Activated CD4-positive, alpha-beta T cell treated with anti-CD3 and anti-CD28 coated beads, Interleukin-2, amount 50 U/mL, for 24 hours (primary cell): Measurements from ENCODE around the gene ARHGEF40.
"Not testable (repeated sequence)": the region's sequence is repeated elsewhere in the genome, so short reads cannot be mapped to it uniquely, and the experiment has no call there.

ENCODE experiments used
- DNase-seq, 2 donors: peaks; one replicate each; pipeline ENCODE4 v3.0.0-alpha.2; 2020; ENCODE audit warnings: low read depth in 1 of 2, low spot score in 1 of 2

The ARHGEF40 gene

GRCh38 chr14:21039585-21040369 lies 30.3 kb upstream of the ARHGEF40 start:
- DNase-seq, result no peak

GRCh38 chr14:21040370-21040925 lies 29.7 kb upstream of the ARHGEF40 start:
- DNase-seq, result no peak

GRCh38 chr14:21040941-21041340 lies 29.2 kb upstream of the ARHGEF40 start:
- DNase-seq, result not testable (repeated sequence)

DNA sequence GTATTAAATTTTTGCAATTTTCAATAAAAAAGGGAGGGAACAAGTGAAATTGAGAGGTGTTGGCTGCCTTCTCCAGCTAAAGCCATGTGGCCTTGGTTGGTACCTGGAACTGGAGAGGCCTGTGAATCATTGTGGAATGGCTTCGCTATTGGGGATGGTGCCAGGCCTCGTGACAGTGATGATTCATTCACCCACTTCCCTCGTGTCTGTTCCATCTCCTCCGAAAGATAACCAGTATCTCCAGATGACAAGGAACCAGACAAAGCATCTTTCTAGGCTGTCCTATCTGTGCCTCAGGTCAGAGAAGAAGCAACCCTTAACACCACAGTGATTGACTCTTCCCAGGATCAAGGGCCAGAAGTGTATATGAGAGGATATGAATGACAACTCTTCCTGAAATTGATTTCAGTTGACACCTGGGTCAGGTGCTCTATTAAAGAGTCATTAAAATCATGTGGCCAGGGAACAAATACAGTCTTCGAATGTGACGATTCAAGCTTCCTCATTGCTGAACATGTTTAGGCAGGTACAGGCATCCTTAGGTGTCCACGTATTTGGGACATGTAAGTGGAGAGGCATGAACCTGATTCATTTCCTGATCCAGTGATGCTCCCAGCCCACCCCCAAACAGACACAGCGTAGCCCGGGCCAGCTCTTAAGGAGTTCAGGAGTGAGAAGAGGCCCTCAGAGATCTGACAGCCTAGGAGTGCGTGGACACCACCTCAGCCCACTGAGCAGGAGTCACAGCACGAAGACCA lies 28.2 kb upstream of the ARHGEF40 start, which contains the start of gene RNASE7:
Gene RNASE7 (plus strand): TSS at position 687 of the 758 bp plus-strand sequence. CDS start 631 bp downstream, outside the sequence.
- no peak for DNase-seq

GRCh38 chr14:21042918-21043317 lies 27.2 kb upstream of the ARHGEF40 start:
- no peak for DNase-seq

GRCh38 chr14:21043387-21043973 lies 26.6 kb upstream of the ARHGEF40 start:
- DNase-seq, result no peak

GRCh38 chr14:21043974-21044618 lies 26.0 kb upstream of the ARHGEF40 start:
- DNase-seq, result no peak

DNA sequence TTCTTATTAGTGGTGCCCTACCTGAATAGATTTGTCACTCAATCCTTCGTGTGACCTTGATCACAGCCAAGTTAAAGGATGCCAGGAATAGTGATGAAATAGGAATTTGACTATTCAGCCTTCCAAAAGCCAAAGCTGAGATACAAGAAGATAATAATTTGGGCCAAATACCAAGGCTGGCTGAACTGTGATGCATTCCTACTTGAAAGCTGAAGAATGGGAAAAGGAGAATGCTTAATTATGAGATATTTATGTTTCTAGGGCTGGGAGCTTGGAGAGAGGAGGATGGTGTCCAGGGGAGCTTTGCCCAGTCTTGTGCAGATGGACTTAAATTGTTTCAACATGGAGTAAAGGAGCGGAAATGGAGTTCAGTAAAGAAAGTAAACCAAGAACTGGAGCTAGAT lies 22.7 kb upstream of the ARHGEF40 start:
- no peak for DNase-seq

DNA sequence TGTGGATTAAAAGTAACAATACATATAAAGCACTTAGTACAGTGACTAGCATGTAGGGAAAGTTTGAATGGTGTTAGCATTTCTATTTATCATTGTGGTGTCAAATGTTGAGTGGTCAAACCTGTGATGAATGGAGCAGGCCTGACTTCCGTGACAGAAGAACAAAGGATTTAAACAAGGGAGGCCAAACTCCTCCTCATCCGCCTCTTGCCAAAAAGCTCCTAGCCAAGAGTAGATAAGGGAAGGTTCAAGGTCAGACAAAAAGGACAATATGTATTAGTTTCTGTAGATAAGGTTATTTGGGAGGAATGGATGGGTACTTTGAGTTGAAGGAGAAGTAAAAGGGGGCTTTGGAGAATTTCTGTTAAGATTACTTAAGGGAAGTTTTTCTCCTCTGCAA lies 21.5 kb upstream of the ARHGEF40 start:
- DNase-seq, result no peak

DNA sequence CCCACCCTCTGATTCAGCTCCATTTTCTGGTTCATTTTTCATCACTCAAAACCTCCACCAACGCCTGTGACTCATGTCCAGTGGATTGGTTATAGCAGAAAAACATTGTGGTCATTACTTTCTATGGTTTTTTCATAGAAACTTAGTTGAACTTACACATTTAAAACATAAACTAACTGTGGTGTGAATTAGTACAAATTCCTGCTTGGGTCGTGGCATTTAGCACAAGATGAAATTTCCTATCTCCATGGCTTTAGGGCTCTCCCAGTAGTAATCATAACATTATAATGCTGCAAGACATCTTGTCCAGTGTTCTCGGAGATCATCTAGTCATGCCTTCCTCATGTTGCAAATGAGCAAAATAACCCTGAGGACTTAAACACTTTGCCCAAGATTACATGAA lies 20.8 kb upstream of the ARHGEF40 start:
- no peak for DNase-seq

- no peak for DNase-seq
Observed at GRCh38 chr14:21050597-21050996, 19.5 kb upstream of the ARHGEF40 start.

- DNase-seq, result no peak
Observed at GRCh38 chr14:21053184-21054122, 16.7 kb upstream of the ARHGEF40 start.

DNA sequence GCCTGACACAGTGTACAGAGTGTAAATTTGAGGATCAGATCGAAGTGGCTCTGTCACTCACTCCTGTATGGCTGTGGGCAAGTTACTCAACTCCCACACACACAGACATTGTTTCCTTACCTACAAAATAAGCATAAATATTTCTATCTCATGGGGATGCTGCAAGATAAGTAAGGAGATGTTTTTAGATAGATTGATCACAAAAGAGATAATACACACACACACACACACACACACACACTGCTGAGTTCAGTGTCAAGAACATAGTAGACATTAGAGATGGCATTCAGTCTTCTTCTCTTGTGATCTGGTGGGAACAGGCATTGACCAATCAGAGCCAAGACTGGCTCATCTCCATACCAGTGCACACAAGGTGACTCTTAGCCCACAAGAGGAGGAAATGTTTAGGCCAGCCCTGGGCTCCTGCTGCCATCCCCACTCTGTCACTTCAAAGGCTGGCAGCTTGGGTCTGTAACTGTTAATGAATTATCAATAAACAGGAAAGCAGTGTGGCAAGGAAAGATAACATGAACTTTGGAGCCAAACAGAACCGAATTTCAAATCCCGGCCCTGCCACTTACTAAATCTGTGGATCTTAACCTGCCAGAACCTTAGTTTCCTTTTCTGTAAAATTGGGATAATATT lies 15.9 kb upstream of the ARHGEF40 start:
- no peak for DNase-seq

- no peak for DNase-seq
Observed at GRCh38 chr14:21054768-21055145, 15.3 kb upstream of the ARHGEF40 start.

GRCh38 chr14:21055432-21056117 lies 14.5 kb upstream of the ARHGEF40 start:
- DNase-seq, result no peak

DNA sequence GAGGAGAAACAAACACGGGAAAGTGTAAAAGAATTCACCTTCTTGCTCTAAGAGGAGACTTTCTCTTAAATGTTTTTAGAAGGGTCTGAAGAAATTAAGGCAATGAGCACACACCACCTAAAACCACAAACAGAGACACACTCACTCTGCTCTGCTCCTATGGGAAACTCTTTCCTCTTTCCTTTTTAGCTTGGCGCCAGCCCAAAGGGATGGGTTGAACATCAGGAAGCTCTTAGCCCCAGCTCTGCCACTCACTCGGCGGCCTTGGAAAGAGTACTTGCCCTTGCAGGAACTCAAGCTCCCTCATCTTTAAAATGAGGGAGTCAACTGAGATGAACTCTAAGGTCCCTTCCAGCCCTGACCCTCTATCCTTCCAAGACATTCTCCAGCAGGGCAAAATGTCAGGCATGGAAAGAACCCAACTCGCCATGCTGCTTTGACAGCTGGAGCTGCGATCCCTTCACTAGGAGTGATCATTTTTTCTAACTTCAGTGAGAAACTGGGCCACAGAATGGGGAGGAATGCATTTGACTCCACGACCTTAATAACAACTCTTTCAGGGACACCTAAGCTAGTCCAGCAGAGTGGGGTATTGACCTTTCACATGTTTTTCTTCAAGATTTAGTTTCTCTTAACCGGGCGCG lies 13.5 kb upstream of the ARHGEF40 start:
- no peak for DNase-seq

DNA sequence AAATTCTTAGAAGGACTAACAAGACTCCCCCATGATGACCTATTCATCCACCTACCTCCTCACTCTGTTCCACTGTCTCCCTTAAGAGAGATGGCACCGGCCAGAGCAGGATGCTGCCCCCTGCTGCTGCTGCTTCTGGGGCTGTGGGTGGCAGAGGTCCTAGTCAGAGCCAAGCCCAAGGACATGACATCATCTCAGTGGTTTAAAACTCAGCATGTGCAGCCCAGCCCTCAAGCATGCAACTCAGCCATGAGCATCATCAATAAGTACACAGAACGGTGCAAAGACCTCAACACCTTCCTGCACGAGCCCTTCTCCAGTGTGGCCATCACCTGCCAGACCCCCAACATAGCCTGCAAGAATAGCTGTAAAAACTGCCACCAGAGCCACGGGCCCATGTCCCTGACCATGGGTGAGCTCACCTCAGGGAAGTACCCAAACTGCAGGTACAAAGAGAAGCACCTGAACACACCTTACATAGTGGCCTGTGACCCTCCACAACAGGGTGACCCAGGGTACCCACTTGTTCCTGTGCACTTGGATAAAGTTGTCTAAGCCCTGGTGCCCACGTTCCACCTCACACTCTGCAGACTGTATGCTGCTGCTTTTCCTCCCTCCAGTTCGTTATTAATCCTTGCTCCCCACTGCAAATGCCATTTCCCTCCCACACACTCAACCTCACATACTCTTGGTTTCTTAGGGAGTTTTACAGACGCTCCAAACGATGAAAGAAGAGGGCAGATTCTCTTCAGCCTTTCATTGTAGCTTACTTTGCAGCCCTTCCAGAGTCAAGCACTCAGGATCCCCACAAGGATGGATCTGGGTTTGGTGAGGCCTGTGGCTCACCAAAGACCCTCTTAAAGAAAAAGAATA lies 12.1 kb upstream of the ARHGEF40 start, which contains the start of gene RNASE8:
Gene RNASE8 (plus strand): TSS at position 20 of the 873 bp plus-strand sequence. CDS start 71 bp downstream, at position 91.
- DNase-seq, result no peak
